GM12873 (cell line): ENCODE measurements around the gene ZNF644.

Source experiments
- CTCF ChIP-seq: IDR thresholded peaks from 2 replicates; pipeline ENCODE4 v1.5.1; 2012; ENCODE audit warnings: low read depth, mild to moderate bottlenecking, moderate library complexity, low read length, control low read depth; ENCODE audit not compliant: insufficient read depth; ENCODE audit errors: missing control alignments

ZNF644 gene

GRCh38 chr1:90936731-90937130 is 85.1 kb downstream of the ZNF644 start:
- no peak for TF ChIP-seq CTCF

DNA sequence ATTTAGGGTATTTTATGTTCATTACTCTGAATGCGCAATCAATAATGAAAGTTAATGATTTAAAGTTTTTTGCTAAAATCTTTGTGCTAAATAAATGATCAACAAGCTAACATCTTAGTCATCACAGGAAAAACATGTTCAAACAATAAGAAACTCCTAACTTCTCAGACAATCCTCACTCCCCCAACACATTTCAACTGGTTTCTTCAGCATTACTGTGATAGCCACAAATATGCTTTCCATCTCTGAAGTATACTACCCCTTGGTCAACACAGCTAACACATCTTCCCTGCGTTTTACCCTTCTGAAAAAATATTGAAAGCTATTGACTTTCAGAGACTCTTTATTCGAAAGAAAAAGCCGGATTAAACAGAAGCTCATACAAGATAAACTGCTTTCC is 85.8 kb downstream of the ZNF644 start:
- no peak for TF ChIP-seq CTCF

DNA sequence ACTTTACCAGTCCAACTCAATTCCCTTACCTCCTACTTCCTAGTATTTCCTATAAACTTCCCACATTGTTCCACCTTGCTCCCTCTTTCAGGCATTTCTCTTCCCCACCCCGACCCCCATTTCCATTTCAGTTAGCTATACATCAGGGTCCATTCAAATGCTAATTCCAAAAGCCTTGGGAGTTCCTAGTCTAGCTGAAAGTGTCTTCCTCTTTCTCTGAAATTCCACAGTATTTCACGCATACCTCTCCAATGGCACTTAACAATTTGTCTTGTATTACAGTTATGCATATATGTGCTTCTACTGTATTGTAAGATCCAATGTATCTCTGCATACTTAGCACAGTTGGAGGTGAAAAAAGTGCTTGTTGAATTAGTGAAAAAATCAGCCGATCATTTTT is 94.9 kb downstream of the ZNF644 start:
- no peak for TF ChIP-seq CTCF

GRCh38 chr1:90925928-90926869 is 95.6 kb downstream of the ZNF644 start:
- TF ChIP-seq CTCF = no peak

DNA sequence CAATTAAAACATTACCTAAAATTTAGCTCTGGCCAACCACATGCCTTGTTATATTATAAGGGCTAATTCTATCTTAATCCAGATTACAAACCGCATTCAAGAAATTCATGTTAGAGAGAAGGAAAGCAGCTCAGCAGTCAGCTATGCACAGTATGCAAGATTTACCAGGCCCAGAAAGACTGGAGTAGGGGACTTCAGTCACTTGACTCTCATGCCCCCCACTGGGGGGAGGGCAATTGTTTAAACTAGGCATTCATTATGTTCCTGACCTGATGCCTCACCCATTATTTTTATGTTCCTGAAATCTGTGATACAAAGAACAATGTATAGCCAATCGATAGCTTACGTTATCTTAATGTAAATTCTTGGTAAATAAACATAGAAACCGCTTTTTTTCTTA is 96.9 kb downstream of the ZNF644 start:
- TF ChIP-seq CTCF = no peak

DNA sequence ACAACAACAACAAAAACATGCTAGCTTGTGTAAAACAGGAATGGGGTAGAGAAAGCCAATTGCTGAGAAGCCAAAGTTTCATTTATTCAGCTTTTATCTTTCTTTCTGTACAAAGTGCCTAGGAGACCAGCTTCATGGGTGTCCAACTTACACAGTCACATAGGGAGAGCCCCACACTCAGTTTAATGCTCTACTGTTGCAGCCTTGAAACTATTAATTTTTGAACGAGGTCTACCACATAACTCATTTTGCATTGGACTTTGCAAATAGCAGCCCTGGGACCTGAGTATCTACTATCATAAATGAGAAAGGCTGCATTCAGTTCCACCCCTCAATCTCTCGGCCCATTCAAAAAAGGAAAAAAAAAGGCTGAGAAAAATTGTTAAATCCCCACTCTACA is 98.8 kb downstream of the ZNF644 start:
- TF ChIP-seq CTCF = no peak

DNA sequence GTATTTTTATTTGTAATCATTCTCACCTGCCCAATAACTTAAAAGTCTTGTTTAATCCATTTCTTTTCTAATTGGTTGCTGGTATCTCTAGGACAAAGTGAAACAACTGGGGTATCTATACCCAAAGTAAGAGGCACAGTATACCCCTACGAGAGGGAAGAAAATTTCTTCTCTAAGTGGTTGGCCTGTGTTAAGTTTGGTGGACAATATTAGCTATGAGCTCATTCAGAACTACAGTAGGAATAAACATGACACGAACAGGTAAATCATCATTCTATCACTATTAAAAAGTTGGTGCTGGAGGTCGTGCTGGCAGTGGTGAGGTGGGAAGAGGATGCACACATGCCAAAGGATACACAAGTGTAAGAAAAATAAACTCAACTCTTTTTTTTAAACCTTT is 99.6 kb downstream of the ZNF644 start:
- no peak for TF ChIP-seq CTCF
